Measurements from ENCODE around the gene SLC22A6.
"Not testable (repeated sequence)": the region's sequence is repeated elsewhere in the genome, so short reads cannot be mapped to it uniquely, and the experiment has no call there.

Gene SLC22A6

GRCh38 chr11:62985041-62985750, 429 bp upstream of the SLC22A6 start:
- DNase-seq (ENCODE audit: low read depth), result no peak

DNA sequence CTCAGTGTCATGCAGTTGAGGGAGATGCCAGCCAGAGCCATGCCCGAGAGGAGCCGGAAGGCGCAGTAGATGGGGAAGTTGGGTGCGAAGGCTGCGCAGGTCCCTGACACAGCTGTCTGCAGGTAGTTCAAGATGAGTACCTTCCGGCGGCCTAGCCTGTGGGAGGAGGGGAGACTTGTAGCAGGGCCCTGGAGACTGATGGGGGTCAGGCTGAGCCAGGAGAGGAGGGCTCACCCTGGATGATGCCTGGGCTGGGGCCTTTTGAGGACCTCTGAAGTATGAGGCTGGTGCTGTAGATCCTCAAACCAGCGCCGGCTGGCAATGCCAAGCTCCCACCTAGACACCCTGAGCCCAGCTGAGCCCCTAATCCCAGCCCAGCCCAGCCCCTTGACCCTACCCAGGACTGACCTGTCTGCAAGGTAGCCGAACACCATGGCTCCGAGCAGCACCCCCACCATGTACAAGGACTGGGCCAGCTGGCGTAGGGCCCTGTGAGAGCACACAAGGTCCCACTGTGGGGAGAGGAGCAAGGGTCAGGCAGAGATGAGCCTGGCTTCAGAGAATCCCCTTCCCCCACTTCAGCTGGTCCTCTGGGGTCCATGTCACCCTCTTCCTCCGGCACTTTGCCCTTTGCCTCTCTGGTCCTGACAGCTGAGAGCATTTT, 1.1 kb downstream of the SLC22A6 start:
- DNase-seq (ENCODE audit: low read depth), result no peak

- DNase-seq (ENCODE audit: low read depth), result no peak
These were observed 3.0 kb downstream of the SLC22A6 start for GRCh38 chr11:62981743-62982142.

GRCh38 chr11:62980133-62980760, 4.5 kb downstream of the SLC22A6 start:
- DNase-seq (ENCODE audit: low read depth), result peak; percentile 13

GRCh38 chr11:62976109-62976508, 8.7 kb downstream of the SLC22A6 start:
- DNase-seq (ENCODE audit: low read depth), result no peak

DNA sequence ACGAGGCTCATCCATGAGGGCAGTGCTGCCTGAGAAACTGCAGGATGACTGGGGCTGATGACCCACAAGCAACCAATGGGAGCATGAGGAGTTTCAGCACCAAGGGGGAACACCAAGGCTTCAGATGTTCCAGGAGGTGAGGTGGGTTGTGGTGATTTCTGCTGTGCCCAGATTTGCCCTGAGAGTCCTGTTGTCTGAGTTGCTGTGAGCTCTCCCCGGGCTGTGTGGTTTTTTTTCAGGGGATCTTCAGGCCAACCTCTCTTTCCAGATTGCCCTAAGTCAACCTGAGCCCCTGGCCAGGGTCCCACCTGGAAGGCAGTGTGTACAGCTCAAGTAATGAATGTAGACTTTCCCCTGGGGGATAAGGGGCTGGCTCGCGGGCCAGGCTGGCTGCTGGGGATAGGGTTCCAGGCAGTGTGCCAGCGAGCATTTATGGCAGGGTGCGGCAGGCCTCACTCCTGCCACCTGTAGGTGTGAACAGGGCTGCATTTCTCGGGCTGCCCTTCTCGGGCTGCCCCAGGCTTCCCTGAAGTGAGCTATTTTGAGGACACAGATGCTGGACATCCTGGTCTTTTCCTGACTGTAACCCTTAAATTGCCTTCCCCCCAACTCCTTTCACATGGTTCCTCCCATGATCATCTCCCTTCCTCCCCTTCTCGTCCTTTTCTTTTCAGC, 9.8 kb downstream of the SLC22A6 start:
- no peak for DNase-seq (ENCODE audit: low read depth)

GRCh38 chr11:62965574-62965973, 19.2 kb downstream of the SLC22A6 start:
- DNase-seq (ENCODE audit: low read depth), result no peak

GRCh38 chr11:62962391-62962790, 22.4 kb downstream of the SLC22A6 start:
- DNase-seq (ENCODE audit: low read depth), result no peak

GRCh38 chr11:62961017-62961570, 23.7 kb downstream of the SLC22A6 start:
- DNase-seq (ENCODE audit: low read depth), result no peak

DNA sequence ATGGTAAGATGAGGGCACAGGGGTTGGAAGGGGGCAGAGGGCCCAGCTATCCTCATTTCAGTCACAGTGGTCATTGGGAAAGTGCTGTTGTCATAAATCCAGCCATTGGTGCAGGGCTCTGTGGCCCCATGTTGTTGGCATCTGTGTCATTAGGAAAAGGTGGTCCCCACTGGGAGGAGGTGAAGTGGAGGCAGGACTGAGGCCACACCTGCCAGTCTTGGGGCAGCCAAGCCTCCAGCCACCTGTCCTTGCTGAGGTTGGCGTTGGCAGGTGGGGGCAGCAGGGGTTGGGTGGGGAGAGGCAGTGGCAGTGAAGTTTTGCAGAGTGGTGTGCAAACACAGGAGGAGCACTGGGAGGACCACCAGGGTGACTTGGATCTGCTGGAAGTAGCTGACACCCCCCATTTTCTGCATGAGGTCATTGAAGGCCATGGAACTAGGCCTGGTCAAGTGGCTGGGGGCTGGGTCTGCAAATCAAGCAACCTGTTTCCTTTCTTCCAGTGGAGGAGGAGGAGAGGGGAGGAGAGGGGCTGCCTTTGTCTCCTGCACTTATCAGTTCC, 25.3 kb downstream of the SLC22A6 start:
- DNase-seq (ENCODE audit: low read depth), result no peak

DNA sequence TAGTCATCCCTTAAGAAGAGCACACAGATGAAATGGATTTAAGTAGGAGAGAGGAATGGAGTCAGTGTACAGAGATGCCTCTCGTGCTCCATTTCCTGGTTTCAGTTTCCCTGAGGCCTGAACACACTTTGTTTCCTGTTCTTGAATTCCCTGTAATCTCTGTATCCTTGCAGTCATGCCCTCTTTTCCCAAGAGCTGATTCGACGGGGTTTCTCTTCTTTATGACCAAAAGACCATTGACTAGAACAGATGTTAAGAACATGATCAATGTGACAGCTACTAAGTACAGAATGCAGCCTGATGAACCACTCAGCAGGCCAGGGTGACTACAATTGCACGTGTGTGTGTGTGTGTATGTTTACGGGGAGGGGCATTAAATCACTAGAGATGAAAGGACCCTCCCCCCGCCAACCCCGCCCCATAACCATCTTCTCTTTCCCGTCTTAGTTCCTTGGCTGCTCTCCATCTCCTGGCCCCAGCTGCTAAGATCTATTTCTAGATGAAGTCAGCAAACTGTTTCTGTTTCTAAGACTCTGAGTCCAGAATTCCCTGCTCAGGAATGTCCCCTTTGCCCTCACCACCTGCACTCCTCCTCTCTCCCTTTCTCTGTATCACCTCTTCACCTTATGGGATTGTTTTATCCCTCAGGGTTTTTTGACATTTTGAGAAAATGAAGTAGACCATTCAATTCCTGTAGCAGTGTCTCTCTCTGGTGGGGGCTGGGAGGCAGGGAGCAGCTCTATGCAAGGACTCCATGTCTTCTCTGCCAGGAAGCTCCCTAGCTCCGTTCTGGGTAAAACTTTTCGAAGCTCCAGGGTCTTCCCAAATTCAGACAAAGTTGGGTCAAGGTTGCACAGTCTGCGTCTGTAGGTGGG, 26.0 kb downstream of the SLC22A6 start:
- peak; percentile 61 for DNase-seq (ENCODE audit: low read depth)

DNA sequence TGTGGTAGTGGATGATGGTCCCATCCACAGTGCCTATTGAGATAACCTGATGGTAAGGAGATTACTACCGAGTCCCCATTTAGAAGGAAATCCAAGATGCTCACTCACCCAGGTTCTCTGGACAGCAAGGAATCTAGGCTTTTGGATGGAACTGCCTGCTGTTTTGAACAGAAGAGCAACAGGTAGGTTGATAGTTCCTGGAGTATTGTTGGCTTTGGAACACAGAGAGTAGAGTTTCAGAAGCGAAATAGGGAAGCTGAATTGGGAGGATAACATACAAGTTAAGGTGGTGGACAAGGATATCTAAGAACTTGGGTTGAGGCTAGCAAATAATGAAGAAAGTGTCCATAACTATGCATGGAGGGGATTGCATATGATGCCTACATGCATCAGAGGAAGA, 27.6 kb downstream of the SLC22A6 start:
- DNase-seq (ENCODE audit: low read depth), result no peak

- DNase-seq (ENCODE audit: low read depth), result peak; percentile 4
These were observed 30.3 kb downstream of the SLC22A6 start for GRCh38 chr11:62954478-62954877.

DNA sequence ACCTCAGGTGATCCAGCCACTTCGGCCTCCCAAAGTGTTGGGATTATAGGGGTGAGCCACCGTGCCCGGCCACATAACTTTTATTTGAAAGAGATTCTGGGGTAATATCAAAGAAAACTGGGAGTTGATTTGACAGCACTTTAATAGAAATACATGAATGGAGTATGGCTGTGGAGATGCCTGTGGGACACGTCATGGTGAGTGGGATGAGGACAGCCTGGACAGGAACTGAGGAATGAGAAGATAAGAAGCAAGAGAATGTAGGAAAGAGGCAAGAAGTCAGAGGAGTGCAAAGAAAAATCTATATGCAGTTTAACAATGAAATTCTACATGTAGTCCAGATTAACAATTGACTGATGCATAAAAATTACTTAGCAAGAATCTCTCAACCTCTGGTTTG, 31.0 kb downstream of the SLC22A6 start:
- DNase-seq (ENCODE audit: low read depth), result peak; percentile 58

DNA sequence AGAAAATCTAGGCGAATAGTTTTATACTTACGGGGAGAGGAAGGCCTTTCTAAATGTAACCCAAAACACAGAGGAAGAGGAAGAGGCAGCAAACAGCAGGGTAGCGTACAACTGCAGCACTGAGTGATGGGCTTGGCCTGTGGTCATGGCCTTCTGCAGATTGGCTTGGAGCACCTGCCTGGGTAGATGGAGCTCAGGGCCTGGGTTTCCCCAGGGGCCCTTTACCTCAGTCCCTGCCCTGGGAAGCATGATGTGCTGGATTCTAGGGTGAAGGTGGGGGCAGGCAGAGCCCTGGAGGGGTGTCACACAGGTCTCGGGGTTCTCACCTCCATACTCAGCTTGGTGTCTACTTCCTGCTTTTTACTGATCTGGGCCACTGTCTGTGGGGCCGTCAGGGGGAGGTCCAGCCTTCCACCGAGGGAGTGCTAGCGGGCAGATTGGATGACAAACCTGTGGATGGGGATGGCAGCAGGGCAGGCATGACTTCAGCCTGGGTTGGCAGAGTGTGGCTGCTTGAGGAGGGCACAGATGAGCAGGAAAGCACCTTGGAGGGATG, 35.9 kb downstream of the SLC22A6 start:
- DNase-seq (ENCODE audit: low read depth), result no peak

DNA sequence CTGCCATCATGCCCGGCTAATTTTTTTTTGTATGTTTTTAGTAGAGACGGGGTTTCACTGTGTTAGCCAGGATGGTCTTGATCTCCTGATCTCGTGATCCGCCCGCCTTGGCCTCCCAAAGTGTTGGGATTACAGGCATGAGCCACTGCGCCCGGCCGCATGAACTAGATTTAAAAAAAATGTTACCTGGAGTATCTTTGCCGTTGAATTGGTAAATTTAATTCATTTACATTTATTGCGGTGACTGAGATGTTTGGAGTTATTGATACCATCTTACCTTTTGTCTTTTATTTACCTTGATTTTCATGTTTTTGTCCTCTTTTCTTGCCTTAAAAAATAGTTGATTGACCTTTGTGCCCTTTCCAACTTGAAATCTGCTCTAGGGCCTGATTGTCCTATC, 39.2 kb downstream of the SLC22A6 start:
- not testable (repeated sequence) for DNase-seq (ENCODE audit: low read depth)

GRCh38 chr11:62937528-62937927, 47.2 kb downstream of the SLC22A6 start:
- not testable (repeated sequence) for DNase-seq (ENCODE audit: low read depth)

DNA sequence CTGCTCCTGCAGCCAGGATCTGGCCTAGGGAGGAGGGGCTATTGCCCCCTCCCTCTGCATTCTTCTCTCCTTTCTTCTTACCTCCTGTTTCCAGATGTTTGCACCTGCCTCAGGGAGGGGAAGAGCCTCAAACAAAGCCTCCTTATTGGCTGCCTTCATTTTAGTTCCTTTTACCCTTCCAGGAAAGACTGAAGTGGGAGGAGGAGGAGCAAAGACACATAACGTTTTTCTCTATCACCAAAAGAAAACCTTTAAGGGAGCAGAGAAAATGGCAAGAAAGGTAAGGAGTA, 50.3 kb downstream of the SLC22A6 start:
- no peak for DNase-seq (ENCODE audit: low read depth)

- no peak for DNase-seq (ENCODE audit: low read depth)
These were observed 50.8 kb downstream of the SLC22A6 start for GRCh38 chr11:62933750-62934495.

- no peak for DNase-seq (ENCODE audit: low read depth)
These were observed 51.5 kb downstream of the SLC22A6 start for GRCh38 chr11:62933285-62933684.

Measured in amniotic epithelial cell (primary cell).